Progenitor cell of endocrine pancreas (in vitro differentiated cells): ENCODE results near the gene ITGAL. TPM values are rescaled to one million over a fixed set of nuclear protein-coding genes. Genes with fewer than 3 reads are reported as not detected.

Experiments
- DNase-seq: peaks from one replicate; pipeline ENCODE4 v3.0.0; 2021; ENCODE audit warnings: low spot score; ENCODE audit not compliant: unreplicated experiment
- H3K27ac Mint-ChIP-seq: 2 replicates; pipeline ENCODE4 v1.8.0; 2021; ENCODE audit warnings: mild to moderate bottlenecking, moderate library complexity, mixed read lengths
- H3K27me3 Mint-ChIP-seq: 2 replicates; pipeline ENCODE4 v1.8.0; 2021; ENCODE audit warnings: mixed read lengths
- H3K36me3 Mint-ChIP-seq: 2 replicates; pipeline ENCODE4 v1.8.0; 2022; ENCODE audit warnings: mixed read lengths; ENCODE audit not compliant: insufficient read depth
- H3K4me1 Mint-ChIP-seq: 2 replicates; pipeline ENCODE4 v1.8.0; 2021; ENCODE audit warnings: low read depth, mixed read lengths
- H3K4me3 Mint-ChIP-seq: 2 replicates; pipeline ENCODE4 v1.8.0; 2021; ENCODE audit warnings: low read depth, mild to moderate bottlenecking, moderate library complexity, mixed read lengths
- H3K9me3 Mint-ChIP-seq: 2 replicates; pipeline ENCODE4 v1.8.0; 2021; ENCODE audit warnings: low read depth, mixed read lengths
- total RNA-seq: library from RNA; stranded (reverse); gene quantifications from 2 replicates; pipeline ENCODE4 v1.2.1, GENCODE V29; 2021
- TF ChIP-seq, protein P1 (sequence below): fragments of 200-600 bp; sonication (generic); IDR thresholded peaks from one replicate; pipeline ENCODE4 v1.5.0; 2021; ENCODE audit warnings: antibody characterized with exemption, mild to moderate bottlenecking; ENCODE audit not compliant: unreplicated experiment

The ITGAL gene
- total RNA-seq, 1 donor from 2014 or later: 0.53 TPM

DNA sequence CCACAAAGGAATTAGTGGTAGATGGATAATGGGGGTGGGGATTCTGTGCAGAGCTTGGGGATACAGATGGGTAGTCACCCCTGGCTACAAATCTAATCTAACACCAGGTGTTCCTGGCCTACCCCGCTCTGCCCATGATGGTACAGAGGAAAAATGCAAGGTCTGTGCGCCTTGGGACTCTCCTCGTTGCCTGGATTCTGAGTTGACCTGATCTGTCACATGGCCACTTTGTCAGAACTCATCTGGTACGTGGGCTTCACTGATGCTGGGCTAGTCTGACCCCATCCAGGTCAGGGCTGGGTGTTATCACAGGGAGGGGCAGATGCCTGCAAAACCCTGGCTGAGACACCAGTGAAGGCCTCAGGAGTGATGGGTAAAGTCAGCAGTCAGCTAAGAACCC is 80.4 kb downstream of the ITGAL start:
- TF ChIP-seq, protein P1, sequence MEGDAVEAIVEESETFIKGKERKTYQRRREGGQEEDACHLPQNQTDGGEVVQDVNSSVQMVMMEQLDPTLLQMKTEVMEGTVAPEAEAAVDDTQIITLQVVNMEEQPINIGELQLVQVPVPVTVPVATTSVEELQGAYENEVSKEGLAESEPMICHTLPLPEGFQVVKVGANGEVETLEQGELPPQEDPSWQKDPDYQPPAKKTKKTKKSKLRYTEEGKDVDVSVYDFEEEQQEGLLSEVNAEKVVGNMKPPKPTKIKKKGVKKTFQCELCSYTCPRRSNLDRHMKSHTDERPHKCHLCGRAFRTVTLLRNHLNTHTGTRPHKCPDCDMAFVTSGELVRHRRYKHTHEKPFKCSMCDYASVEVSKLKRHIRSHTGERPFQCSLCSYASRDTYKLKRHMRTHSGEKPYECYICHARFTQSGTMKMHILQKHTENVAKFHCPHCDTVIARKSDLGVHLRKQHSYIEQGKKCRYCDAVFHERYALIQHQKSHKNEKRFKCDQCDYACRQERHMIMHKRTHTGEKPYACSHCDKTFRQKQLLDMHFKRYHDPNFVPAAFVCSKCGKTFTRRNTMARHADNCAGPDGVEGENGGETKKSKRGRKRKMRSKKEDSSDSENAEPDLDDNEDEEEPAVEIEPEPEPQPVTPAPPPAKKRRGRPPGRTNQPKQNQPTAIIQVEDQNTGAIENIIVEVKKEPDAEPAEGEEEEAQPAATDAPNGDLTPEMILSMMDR: no peak
- no peak for DNase-seq
- no peaks in the 10 kb centered on the region for H3K27me3 Mint-ChIP-seq
- H3K36me3 Mint-ChIP-seq: peaks cover 37% of the 10 kb centered on the region
- H3K4me3 Mint-ChIP-seq: no peak overlapping the region
- peak overlapping the region; percentile 87 for H3K27ac Mint-ChIP-seq
- H3K9me3 Mint-ChIP-seq: peaks cover 9% of the 10 kb centered on the region
- H3K4me1 Mint-ChIP-seq: peaks cover 37% of the 10 kb centered on the region

DNA sequence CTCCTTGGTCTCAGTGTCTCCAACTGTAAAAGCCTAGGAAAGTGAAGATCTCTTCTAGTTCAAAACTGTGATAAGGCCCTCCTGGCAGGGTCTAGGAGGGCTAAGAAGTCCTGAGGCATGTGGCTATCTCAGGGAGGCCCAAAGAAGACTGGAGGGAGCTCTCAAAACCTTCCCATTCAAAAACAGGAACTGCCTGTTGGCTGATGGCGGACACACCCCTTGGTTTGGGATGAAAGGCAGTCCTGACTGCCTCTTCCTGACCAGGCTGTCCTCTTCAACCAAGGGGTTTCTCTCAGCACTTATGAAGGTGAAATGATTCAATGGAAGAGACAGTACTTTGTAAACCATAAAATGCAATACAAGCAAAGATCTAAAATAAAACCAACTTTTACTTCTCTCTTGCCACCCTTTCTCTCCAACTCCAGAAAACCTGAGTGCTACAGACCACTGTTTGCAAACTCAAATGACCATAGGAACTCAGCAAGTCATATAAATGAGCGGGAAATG is 80.9 kb downstream of the ITGAL start:
- Mint-ChIP-seq H3K27ac (peak overlapping the region; percentile 87), H3K4me3 (peak overlapping the region; percentile 16), H3K36me3 (peaks cover 34% of the 10 kb centered on the region), H3K4me1 (peaks cover 32% of the 10 kb centered on the region), H3K27me3 (no peaks in the 10 kb centered on the region), H3K9me3 (peaks cover 6% of the 10 kb centered on the region)
- DNase-seq: no peak
- TF ChIP-seq, protein P1: no peak

DNA sequence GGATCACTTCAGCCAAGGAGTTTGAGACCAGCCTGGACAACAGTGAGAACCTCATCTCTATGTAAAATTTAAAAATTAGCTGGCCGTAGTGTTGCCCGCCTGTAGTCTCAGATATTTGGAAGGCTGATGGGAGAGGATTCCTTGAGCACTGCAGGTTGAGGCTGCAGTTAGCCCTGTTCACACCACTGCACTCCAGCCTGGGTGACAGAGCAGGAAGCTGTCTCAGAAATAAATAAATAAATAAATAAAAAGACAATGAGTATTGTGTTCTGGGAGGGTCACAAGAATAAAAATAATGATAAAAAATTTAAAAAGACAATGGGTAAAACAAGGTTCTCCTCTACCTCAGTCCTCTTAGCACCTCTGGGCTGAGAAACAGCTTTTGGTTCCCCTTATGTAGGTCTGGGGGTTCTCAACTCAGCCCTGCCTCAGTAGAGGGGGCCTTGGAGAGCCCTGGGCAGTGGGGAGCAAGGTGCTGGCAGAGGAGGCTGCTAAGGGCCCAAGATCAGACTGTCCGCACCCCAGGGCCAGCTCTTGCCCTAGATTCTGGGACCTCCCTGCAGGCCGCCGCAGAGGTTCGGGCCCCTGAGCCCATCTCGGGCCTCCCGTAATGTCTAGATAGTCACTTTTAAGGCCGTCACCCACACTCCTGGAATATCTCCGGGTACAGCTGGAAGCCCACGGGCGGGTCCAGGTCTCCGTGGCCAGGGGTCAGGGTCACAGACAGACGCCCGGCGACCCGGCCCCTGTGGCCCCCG is 82.2 kb downstream of the ITGAL start:
- no peak for DNase-seq
- TF ChIP-seq, protein P1: no peak
- peaks cover 27% of the 10 kb centered on the region for H3K4me1 Mint-ChIP-seq
- H3K4me3 Mint-ChIP-seq: peak overlapping the region; percentile 42
- peak overlapping the region; percentile 87 for H3K27ac Mint-ChIP-seq
- H3K36me3 Mint-ChIP-seq: peaks cover 31% of the 10 kb centered on the region
- peaks cover 4% of the 10 kb centered on the region for H3K9me3 Mint-ChIP-seq
- no peaks in the 10 kb centered on the region for H3K27me3 Mint-ChIP-seq

DNA sequence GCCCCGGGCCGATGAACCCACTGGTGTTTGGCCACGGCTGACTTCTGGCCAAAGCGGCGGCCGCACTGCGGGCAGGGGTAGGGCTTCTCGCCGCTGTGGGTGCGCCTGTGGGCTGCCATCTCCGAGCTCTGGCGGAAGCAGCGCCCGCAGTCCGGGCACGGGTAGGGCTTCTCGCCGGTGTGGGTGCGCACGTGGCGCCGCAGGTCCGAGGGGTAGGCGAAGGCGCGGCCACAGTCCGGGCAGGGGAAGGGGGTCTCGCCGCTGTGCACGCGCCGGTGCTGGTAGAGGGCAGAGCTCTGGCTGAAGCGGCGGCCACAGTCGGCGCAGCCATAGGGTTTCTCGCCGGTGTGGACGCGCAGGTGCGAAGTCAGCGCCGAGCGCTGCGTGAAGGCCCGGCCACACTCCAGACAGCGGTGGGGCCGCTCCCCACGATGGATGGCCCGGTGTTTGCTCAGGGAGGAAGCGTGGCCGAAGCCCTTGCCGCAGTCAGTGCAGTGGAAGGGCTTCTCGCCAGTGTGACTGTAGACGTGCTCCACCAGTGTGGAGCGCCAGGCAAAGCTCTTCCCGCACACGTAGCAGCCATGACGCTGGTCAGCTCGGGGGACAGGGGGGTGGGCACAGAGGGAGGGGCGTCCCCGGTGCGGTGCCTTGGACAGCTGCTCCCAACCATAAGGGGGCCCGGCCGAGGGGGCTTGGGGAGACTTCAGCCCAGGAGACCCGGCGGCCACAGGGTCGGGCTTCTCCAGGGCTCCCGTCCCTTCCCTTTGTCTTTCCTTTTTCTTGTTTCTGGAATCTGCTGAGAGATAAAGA is 83.0 kb downstream of the ITGAL start:
- peak overlapping the region; percentile 62 for H3K4me3 Mint-ChIP-seq
- H3K27ac Mint-ChIP-seq: peak overlapping the region; percentile 93
- no peaks in the 10 kb centered on the region for H3K27me3 Mint-ChIP-seq

DNA sequence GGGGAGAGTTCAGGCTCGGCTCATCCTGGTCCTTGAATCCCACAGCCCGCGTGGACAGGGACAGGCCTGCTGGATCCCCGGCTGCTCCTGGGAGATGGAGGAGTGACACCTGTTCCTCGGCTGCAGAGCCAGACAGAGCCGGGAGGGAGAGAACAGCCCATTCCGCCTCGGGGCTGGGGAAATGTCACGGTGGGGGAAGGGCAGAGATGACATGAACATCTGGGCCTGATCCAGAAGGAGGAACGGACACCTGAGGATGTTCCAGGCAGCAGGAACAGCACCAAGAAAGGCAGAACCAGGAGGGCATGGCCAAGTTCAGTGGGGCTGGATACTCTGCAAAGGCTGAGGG is 83.6 kb downstream of the ITGAL start:
- peaks cover 33% of the 10 kb centered on the region for H3K36me3 Mint-ChIP-seq
- H3K27ac Mint-ChIP-seq: peak overlapping the region; percentile 93
- TF ChIP-seq, protein P1: no peak
- peaks cover 4% of the 10 kb centered on the region for H3K9me3 Mint-ChIP-seq
- H3K4me1 Mint-ChIP-seq: peaks cover 27% of the 10 kb centered on the region
- H3K4me3 Mint-ChIP-seq: peak overlapping the region; percentile 62
- peaks cover 2% of the 10 kb centered on the region for H3K27me3 Mint-ChIP-seq
- no peak for DNase-seq

More for the DNA sequence above, 83.0 kb downstream of the ITGAL start:
- DNase-seq: no peak
- Mint-ChIP-seq H3K36me3 (peaks cover 31% of the 10 kb centered on the region), H3K9me3 (peaks cover 4% of the 10 kb centered on the region), H3K4me1 (peaks cover 27% of the 10 kb centered on the region)
- TF ChIP-seq, protein P1: no peak
